ENCODE results near the gene FPGS. TPM values are rescaled to one million over a fixed set of nuclear protein-coding genes. Genes with fewer than 3 reads are reported as not detected.

The FPGS gene
- total RNA-seq, 2 experiments from 2014 or later = 132 to 147 TPM

- TF ChIP-seq EZH2phosphoT487 (IDR thresholded peaks at IDR 0.05; ENCODE audit: borderline replicate concordance, low read depth, low read length) (no peak), CTCF (conservative IDR thresholded peaks at IDR 0.05; ENCODE audit: low read length) (no peak)
- Histone ChIP-seq H3K4me3 (ENCODE audit: low read depth, low read length, poor library complexity, severe bottlenecking) (peak overlapping the region; percentile 98), H3K79me2 (ENCODE audit: insufficient read depth, low read depth, low read length) (peaks cover 29% of the 10 kb centered on the region), H3K9me2 (ENCODE audit: insufficient read depth, low read length) (no peaks in the 10 kb centered on the region), H2AFZ (ENCODE audit: low read length) (peak overlapping the region; percentile 31; the same call in 1 of the 2 replicates), H3K4me1 (ENCODE audit: insufficient read depth, low read length, poor library complexity, severe bottlenecking) (peaks cover 44% of the 10 kb centered on the region), H3K4me2 (ENCODE audit: low read length) (peak overlapping the region; percentile 90), H4K20me1 (ENCODE audit: insufficient read depth, low read length) (no peaks in the 10 kb centered on the region; the same call in 1 of the 2 replicates), H3K36me3 (ENCODE audit: insufficient read depth, low read length) (peaks cover 45% of the 10 kb centered on the region), H3K27ac (ENCODE audit: low read depth, low read length, poor library complexity, severe bottlenecking) (peak overlapping the region; percentile 73), H3K9me3 (ENCODE audit: low read length) (no peaks in the 10 kb centered on the region)
- CTCF ChIA-PET (ENCODE audit: unreplicated experiment) = no interaction called here
- POLR2A ChIA-PET = interaction anchor here (0.6 kb wide), 2 partner anchors 16 to 47 kb away, joined by 3 read pairs; no protein-coding TSS in a partner anchor
- intact Hi-C loops (cut with micrococcal nuclease; ENCODE audit: unreplicated experiment) = loop anchor here (2.0 to 5.0 kb wide), 2 partner anchors 17 to 114 kb away; partner anchors contain the start of genes CDK9 and ST6GALNAC4
- DNase-seq (ENCODE audit: low spot score) = peak; percentile 27
- no TSS peak for BruUV-seq (replicated peaks)
Observed at GRCh38 chr9:127803507-127804352, 1.0 kb downstream of the FPGS start.

GRCh38 chr9:127805620-127806019 is 2.9 kb downstream of the FPGS start:
- TF ChIP-seq CTCF (conservative IDR thresholded peaks at IDR 0.05; ENCODE audit: low read length) (peak; percentile 76), EZH2phosphoT487 (IDR thresholded peaks at IDR 0.05; ENCODE audit: borderline replicate concordance, low read depth, low read length) (no peak)
- ChIA-PET CTCF (ENCODE audit: unreplicated experiment) (no interaction called here), POLR2A (interaction anchor here (0.8 to 1.1 kb wide), 4 partner anchors 16 to 38 kb away, joined by 3 to 4 read pairs (median 3); no protein-coding TSS in a partner anchor)
- peak; percentile 65 for DNase-seq (ENCODE audit: low spot score)
- peaks cover 61% of the 10 kb centered on the region for H3K36me3 ChIP-seq (ENCODE audit: insufficient read depth, low read length)
- H3K9me2 ChIP-seq (ENCODE audit: insufficient read depth, low read length) = no peaks in the 10 kb centered on the region
- H3K9me3 ChIP-seq (ENCODE audit: low read length) = no peaks in the 10 kb centered on the region
- no peak overlapping the region for H3K4me2 ChIP-seq (ENCODE audit: low read length)
- peaks cover 44% of the 10 kb centered on the region for H3K4me1 ChIP-seq (ENCODE audit: insufficient read depth, low read length, poor library complexity, severe bottlenecking)
- H3K27ac ChIP-seq (ENCODE audit: low read depth, low read length, poor library complexity, severe bottlenecking) = no peak overlapping the region
- H3K79me2 ChIP-seq (ENCODE audit: insufficient read depth, low read depth, low read length) = peaks cover 29% of the 10 kb centered on the region
- no peaks in the 10 kb centered on the region; the same call in 1 of the 2 replicates for H4K20me1 ChIP-seq (ENCODE audit: insufficient read depth, low read length)
- intact Hi-C loops (cut with micrococcal nuclease; ENCODE audit: unreplicated experiment) = no loop called here
- H2AFZ ChIP-seq (ENCODE audit: low read length) = no peak overlapping the region
- H3K4me3 ChIP-seq (ENCODE audit: low read depth, low read length, poor library complexity, severe bottlenecking) = no peak overlapping the region
- TSS peak; percentile 77 for BruUV-seq (replicated peaks)

- intact Hi-C loops (cut with micrococcal nuclease; ENCODE audit: unreplicated experiment) = no loop called here
- H3K27ac ChIP-seq (ENCODE audit: low read depth, low read length, poor library complexity, severe bottlenecking) = no peak overlapping the region
- peaks cover 70% of the 10 kb centered on the region for H3K36me3 ChIP-seq (ENCODE audit: insufficient read depth, low read length)
- BruUV-seq (replicated peaks) = no TSS peak
- H4K20me1 ChIP-seq (ENCODE audit: insufficient read depth, low read length) = no peaks in the 10 kb centered on the region; the same call in 1 of the 2 replicates
- H3K4me1 ChIP-seq (ENCODE audit: insufficient read depth, low read length, poor library complexity, severe bottlenecking) = peaks cover 34% of the 10 kb centered on the region
- no peaks in the 10 kb centered on the region for H3K9me2 ChIP-seq (ENCODE audit: insufficient read depth, low read length)
- DNase-seq (ENCODE audit: low spot score) = no peak
- TF ChIP-seq EZH2phosphoT487 (IDR thresholded peaks at IDR 0.05; ENCODE audit: borderline replicate concordance, low read depth, low read length) (no peak), CTCF (conservative IDR thresholded peaks at IDR 0.05; ENCODE audit: low read length) (no peak)
- H3K4me3 ChIP-seq (ENCODE audit: low read depth, low read length, poor library complexity, severe bottlenecking) = no peak overlapping the region
- H3K79me2 ChIP-seq (ENCODE audit: insufficient read depth, low read depth, low read length) = peaks cover 29% of the 10 kb centered on the region
- CTCF ChIA-PET (ENCODE audit: unreplicated experiment) = no interaction called here
- H2AFZ ChIP-seq (ENCODE audit: low read length) = no peak overlapping the region
- POLR2A ChIA-PET = no interaction called here
- no peak overlapping the region for H3K4me2 ChIP-seq (ENCODE audit: low read length)
- no peaks in the 10 kb centered on the region for H3K9me3 ChIP-seq (ENCODE audit: low read length)
Observed at GRCh38 chr9:127806871-127807270, 4.2 kb downstream of the FPGS start.

Data from OCI-LY7 (cell line).